Transverse colon (tissue), 4 donors: ENCODE measurements around the gene BBX.

Experiments used
- CTCF ChIP-seq, 5 experiments: fragments of 200-600 bp in 3 of 5; fragments of 450-650 bp in 2 of 5; sonication (generic) in 3 of 5; IDR thresholded peaks; 1 replicate in 2 of 5; 2 replicates in 3 of 5; pipeline ENCODE4 v1.5.1; 2016 to 2017; ENCODE audit warnings: antibody characterized with exemption in 5 of 5, inconsistent platforms in 3 of 5, mild to moderate bottlenecking in 2 of 5, moderate library complexity in 1 of 5
- EP300 ChIP-seq: sonication (generic); formaldehyde crosslinking; IDR thresholded peaks from one replicate; pipeline ENCODE4 v1.6.1; 2017; ENCODE audit warnings: antibody characterized with exemption, low read depth
- POLR2A ChIP-seq: fragments of 450-650 bp; IDR thresholded peaks from one replicate; pipeline ENCODE4 v1.6.1; 2016; ENCODE audit warnings: antibody characterized with exemption, mild to moderate bottlenecking, moderate library complexity
- POLR2AphosphoS5 ChIP-seq, 3 donors: sonication (generic); formaldehyde crosslinking; IDR thresholded peaks; one replicate each; pipeline ENCODE4 v1.6.1; 2016; ENCODE audit warnings: antibody characterized with exemption in 3 of 3

- TF ChIP-seq CTCF (IDR thresholded peaks at IDR 0.05) (no peak), POLR2A (no peak), POLR2AphosphoS5 (IDR thresholded peaks at IDR 0.05) (no peak), EP300 (no peak)
These were observed 245.3 kb downstream of the BBX start for GRCh38 chr3:107767897-107768605.
